SU-DHL-6 (cell line): ENCODE data around the gene BFSP1.

Experiments
- H2AFZ ChIP-seq: fragments of 200-600 bp; sonication (generic); 2 replicates; pipeline ENCODE4 v1.6.1; 2014; ENCODE audit warnings: low read depth, mild to moderate bottlenecking, moderate library complexity, mixed read lengths, antibody characterized with exemption, low read length; ENCODE audit not compliant: severe bottlenecking
- H3F3A ChIP-seq: fragments of 200-600 bp; shearing (Covaris generic); 2 replicates; pipeline ENCODE4 v1.6.0; 2016; ENCODE audit warnings: antibody characterized with exemption, mild to moderate bottlenecking; ENCODE audit not compliant: insufficient read depth
- H3K27ac ChIP-seq: fragments of 200-600 bp; sonication (generic); 2 replicates; pipeline ENCODE4 v1.5.1; 2016; ENCODE audit warnings: low read depth, mild to moderate bottlenecking, low read length, moderate library complexity, mixed read lengths
- H3K27me3 ChIP-seq: fragments of 200-600 bp; sonication (generic), shearing (Covaris generic); 2 replicates; pipeline ENCODE4 v1.6.0; 2014; ENCODE audit warnings: mild to moderate bottlenecking, low read length
- H3K36me3 ChIP-seq: fragments of 200-600 bp; sonication (generic); 2 replicates; pipeline ENCODE4 v1.6.1; 2014; ENCODE audit warnings: mild to moderate bottlenecking, low read length, mixed read lengths
- H3K4me2 ChIP-seq: fragments of 300-600, 200-600 bp; shearing (Covaris generic), sonication (generic); 2 replicates; pipeline ENCODE4 v1.6.0; 2014; ENCODE audit warnings: low read length, low read depth, mild to moderate bottlenecking; ENCODE audit not compliant: poor library complexity, severe bottlenecking
- H3K4me3 ChIP-seq: fragments of 200-600 bp; sonication (generic); 2 replicates; pipeline ENCODE4 v1.5.1; 2014; ENCODE audit warnings: antibody characterized with exemption, low read length, mild to moderate bottlenecking, mixed read lengths; ENCODE audit not compliant: insufficient read depth, poor library complexity, severe bottlenecking
- H3K79me2 ChIP-seq: fragments of 200-600 bp; sonication (generic); 2 replicates; pipeline ENCODE4 v1.6.1; 2014; ENCODE audit warnings: mild to moderate bottlenecking, low read length, moderate library complexity; ENCODE audit not compliant: insufficient read depth
- H3K9ac ChIP-seq: fragments of 200-600 bp; sonication (generic); 2 replicates; pipeline ENCODE4 v1.7.0; 2014; ENCODE audit warnings: mild to moderate bottlenecking, low read length
- H3K9me2 ChIP-seq: fragments of 200-600 bp; sonication (generic); replicated peaks from 2 replicates; pipeline ENCODE4 v1.6.1; 2014; ENCODE audit warnings: low read length; ENCODE audit not compliant: insufficient read depth
- H3K9me3 ChIP-seq: fragments of 200-600 bp; sonication (generic); 2 replicates; pipeline ENCODE4 v1.6.1; 2014; ENCODE audit warnings: low read length, mixed read lengths; ENCODE audit not compliant: insufficient read depth
- H4K20me1 ChIP-seq: fragments of 200-600 bp; sonication (generic); 2 replicates; pipeline ENCODE4 v1.6.1; 2014; ENCODE audit warnings: low read depth, mild to moderate bottlenecking, antibody characterized with exemption, low read length, moderate library complexity, mixed read lengths
- EZH2phosphoT487 ChIP-seq: fragments of 200-600 bp; sonication (generic), shearing (Covaris generic); conservative IDR thresholded peaks from 2 replicates; pipeline ENCODE4 v1.6.1; 2018; ENCODE audit warnings: mild to moderate bottlenecking, antibody characterized with exemption, low read length, moderate library complexity, mixed read lengths
- TF ChIP-seq, protein P1 (sequence below): fragments of 200-600 bp; sonication (generic); IDR thresholded peaks from one replicate; pipeline ENCODE4 v1.5.1; 2017; ENCODE audit warnings: antibody characterized with exemption, mild to moderate bottlenecking, low read length, moderate library complexity; ENCODE audit not compliant: insufficient read depth, poor library complexity, severe bottlenecking

Gene BFSP1

DNA sequence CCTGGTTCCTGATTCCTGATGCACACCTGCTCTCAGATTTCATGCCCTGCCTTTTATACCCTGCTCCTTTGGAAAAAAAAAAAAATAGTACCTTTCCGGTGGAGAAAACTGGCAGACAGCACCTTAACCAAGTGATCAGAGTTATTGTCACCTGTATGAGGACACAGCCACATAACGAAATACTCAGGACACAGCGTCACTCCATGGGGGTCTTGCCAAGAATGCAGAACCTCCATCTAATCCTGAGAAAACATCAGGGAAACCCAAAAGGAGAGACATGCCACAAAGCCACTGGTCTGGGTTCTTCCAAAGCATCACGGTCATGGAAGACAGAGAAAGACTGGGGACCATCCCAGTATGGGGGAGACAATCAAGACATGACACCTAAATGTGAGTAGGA is 29.1 kb downstream of the BFSP1 start:
- H3K9ac ChIP-seq = no peak overlapping the region
- no peak overlapping the region for H2AFZ ChIP-seq
- no peaks in the 10 kb centered on the region for H3K79me2 ChIP-seq
- no peaks in the 10 kb centered on the region for H3K36me3 ChIP-seq
- H3K27ac ChIP-seq = no peak overlapping the region
- H3K9me2 ChIP-seq = no peaks in the 10 kb centered on the region
- H3K27me3 ChIP-seq = no peaks in the 10 kb centered on the region
- no peak for TF ChIP-seq EZH2phosphoT487
- TF ChIP-seq, protein P1, sequence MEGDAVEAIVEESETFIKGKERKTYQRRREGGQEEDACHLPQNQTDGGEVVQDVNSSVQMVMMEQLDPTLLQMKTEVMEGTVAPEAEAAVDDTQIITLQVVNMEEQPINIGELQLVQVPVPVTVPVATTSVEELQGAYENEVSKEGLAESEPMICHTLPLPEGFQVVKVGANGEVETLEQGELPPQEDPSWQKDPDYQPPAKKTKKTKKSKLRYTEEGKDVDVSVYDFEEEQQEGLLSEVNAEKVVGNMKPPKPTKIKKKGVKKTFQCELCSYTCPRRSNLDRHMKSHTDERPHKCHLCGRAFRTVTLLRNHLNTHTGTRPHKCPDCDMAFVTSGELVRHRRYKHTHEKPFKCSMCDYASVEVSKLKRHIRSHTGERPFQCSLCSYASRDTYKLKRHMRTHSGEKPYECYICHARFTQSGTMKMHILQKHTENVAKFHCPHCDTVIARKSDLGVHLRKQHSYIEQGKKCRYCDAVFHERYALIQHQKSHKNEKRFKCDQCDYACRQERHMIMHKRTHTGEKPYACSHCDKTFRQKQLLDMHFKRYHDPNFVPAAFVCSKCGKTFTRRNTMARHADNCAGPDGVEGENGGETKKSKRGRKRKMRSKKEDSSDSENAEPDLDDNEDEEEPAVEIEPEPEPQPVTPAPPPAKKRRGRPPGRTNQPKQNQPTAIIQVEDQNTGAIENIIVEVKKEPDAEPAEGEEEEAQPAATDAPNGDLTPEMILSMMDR = no peak
- no peaks in the 10 kb centered on the region for H3K9me3 ChIP-seq
- H4K20me1 ChIP-seq = no peaks in the 10 kb centered on the region
- no peak overlapping the region for H3K4me3 ChIP-seq
- no peaks in the 10 kb centered on the region for H3F3A ChIP-seq
- H3K4me2 ChIP-seq = no peak overlapping the region

- H3F3A ChIP-seq = no peaks in the 10 kb centered on the region
- no peaks in the 10 kb centered on the region for H4K20me1 ChIP-seq
- H3K9me3 ChIP-seq = no peaks in the 10 kb centered on the region
- no peak overlapping the region for H3K4me3 ChIP-seq
- no peaks in the 10 kb centered on the region for H3K9me2 ChIP-seq
- H3K9ac ChIP-seq = no peak overlapping the region
- TF ChIP-seq EZH2phosphoT487 = no peak
- TF ChIP-seq, protein P1 = no peak
- no peak overlapping the region for H3K27ac ChIP-seq
- H3K79me2 ChIP-seq = no peaks in the 10 kb centered on the region
- no peaks in the 10 kb centered on the region for H3K36me3 ChIP-seq
- no peak overlapping the region for H3K4me2 ChIP-seq
- no peak overlapping the region for H2AFZ ChIP-seq
- H3K27me3 ChIP-seq = no peaks in the 10 kb centered on the region
Observed at GRCh38 chr20:17501701-17502100, 29.5 kb downstream of the BFSP1 start.

- H3F3A ChIP-seq = no peaks in the 10 kb centered on the region
- no peak overlapping the region for H3K27ac ChIP-seq
- H3K9ac ChIP-seq = no peak overlapping the region
- TF ChIP-seq EZH2phosphoT487 = no peak
- TF ChIP-seq, protein P1 = no peak
- no peaks in the 10 kb centered on the region for H4K20me1 ChIP-seq
- H3K4me2 ChIP-seq = no peak overlapping the region
- no peaks in the 10 kb centered on the region for H3K36me3 ChIP-seq
- H2AFZ ChIP-seq = no peak overlapping the region
- no peaks in the 10 kb centered on the region for H3K79me2 ChIP-seq
- no peak overlapping the region for H3K4me3 ChIP-seq
- no peaks in the 10 kb centered on the region for H3K27me3 ChIP-seq
- H3K9me2 ChIP-seq = no peaks in the 10 kb centered on the region
- no peaks in the 10 kb centered on the region for H3K9me3 ChIP-seq
Observed at GRCh38 chr20:17500826-17501225, 30.4 kb downstream of the BFSP1 start.

- H3K27ac ChIP-seq = no peak overlapping the region
- no peak overlapping the region for H3K4me3 ChIP-seq
Observed at GRCh38 chr20:17500271-17500670, 30.9 kb downstream of the BFSP1 start.

More at GRCh38 chr20:17500271-17500670, 30.9 kb downstream of the BFSP1 start:
- Histone ChIP-seq H3K36me3 (no peaks in the 10 kb centered on the region), H3K9ac (no peak overlapping the region), H3F3A (no peaks in the 10 kb centered on the region), H3K9me3 (no peaks in the 10 kb centered on the region), H3K9me2 (no peaks in the 10 kb centered on the region), H2AFZ (no peak overlapping the region), H3K4me2 (no peak overlapping the region), H3K79me2 (no peaks in the 10 kb centered on the region), H4K20me1 (no peaks in the 10 kb centered on the region), H3K27me3 (no peaks in the 10 kb centered on the region)
- TF ChIP-seq, protein P1 = no peak
